Type B pancreatic cell (in vitro differentiated cells): Measurements from ENCODE around the gene TOGARAM2. TPM values are rescaled to one million over a fixed set of nuclear protein-coding genes. Genes with fewer than 3 reads are reported as not detected.

Experiments
- DNase-seq: peaks from one replicate; pipeline ENCODE4 v3.0.0; 2021; ENCODE audit warnings: mixed read lengths; ENCODE audit not compliant: unreplicated experiment; ENCODE audit errors: extremely low spot score
- H3K27ac Mint-ChIP-seq: 2 replicates; pipeline ENCODE4 v1.8.0; 2021; ENCODE audit warnings: mild to moderate bottlenecking, mixed read lengths
- H3K27me3 Mint-ChIP-seq: 2 replicates; pipeline ENCODE4 v1.8.0; 2021; ENCODE audit warnings: mixed read lengths
- H3K36me3 Mint-ChIP-seq: 2 replicates; pipeline ENCODE4 v1.8.0; 2021; ENCODE audit warnings: mixed read lengths
- H3K4me1 Mint-ChIP-seq: one replicate; pipeline ENCODE4 v1.8.0; 2021; ENCODE audit warnings: mixed read lengths; ENCODE audit not compliant: unreplicated experiment
- H3K4me3 Mint-ChIP-seq: 2 replicates; pipeline ENCODE4 v1.8.0; 2021; ENCODE audit warnings: mild to moderate bottlenecking, mixed read lengths
- H3K9me3 Mint-ChIP-seq: 2 replicates; pipeline ENCODE4 v1.8.0; 2021; ENCODE audit warnings: mixed read lengths
- CTCF ChIP-seq: fragments of 200-600 bp; sonication (generic); conservative IDR thresholded peaks from 2 replicates; pipeline ENCODE4 v1.5.0; 2021; ENCODE audit warnings: antibody characterized with exemption, mild to moderate bottlenecking
- total RNA-seq: library from RNA; stranded (reverse); gene quantifications from 2 replicates; pipeline ENCODE4 v1.2.1, GENCODE V29; 2021; ENCODE audit warnings: low replicate concordance

The TOGARAM2 gene
- total RNA-seq, 1 donor from 2014 or later = 1.6 TPM

DNA sequence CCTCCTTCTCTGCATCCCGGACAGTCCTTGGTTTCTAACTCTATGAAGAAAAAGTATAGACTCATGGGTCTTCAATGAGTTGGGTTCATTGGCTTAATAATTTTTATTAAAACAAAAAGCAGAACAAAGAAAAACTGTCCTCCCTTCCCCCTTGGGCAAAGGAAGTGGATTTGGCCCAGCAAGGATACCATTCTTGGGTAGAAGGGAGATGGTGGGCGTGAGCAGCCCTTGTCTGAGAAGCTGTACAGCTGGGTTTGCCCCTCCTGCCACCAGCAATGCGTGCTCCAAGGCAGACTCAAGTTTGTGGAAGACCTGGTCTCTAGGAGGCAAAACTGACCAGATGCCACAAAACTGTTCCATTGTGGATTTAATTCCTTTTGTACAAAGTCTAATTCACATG lies 80.5 kb downstream of the TOGARAM2 start:
- Mint-ChIP-seq H3K9me3 (no peaks in the 10 kb centered on the region), H3K36me3 (no peaks in the 10 kb centered on the region), H3K27ac (no peak overlapping the region), H3K27me3 (peaks cover 4% of the 10 kb centered on the region), H3K4me3 (no peak overlapping the region), H3K4me1 (peaks cover 46% of the 10 kb centered on the region)
- no peak for TF ChIP-seq CTCF
- no peak for DNase-seq

GRCh38 chr2:29062371-29062770 lies 81.3 kb downstream of the TOGARAM2 start:
- H3K4me3 Mint-ChIP-seq = no peak overlapping the region
- no peak for DNase-seq
- no peaks in the 10 kb centered on the region for H3K36me3 Mint-ChIP-seq
- no peak overlapping the region for H3K27ac Mint-ChIP-seq
- peaks cover 4% of the 10 kb centered on the region for H3K27me3 Mint-ChIP-seq
- H3K9me3 Mint-ChIP-seq = no peaks in the 10 kb centered on the region
- peaks cover 44% of the 10 kb centered on the region for H3K4me1 Mint-ChIP-seq
- TF ChIP-seq CTCF = no peak

- Mint-ChIP-seq H3K4me1 (peaks cover 42% of the 10 kb centered on the region), H3K9me3 (no peaks in the 10 kb centered on the region), H3K36me3 (no peaks in the 10 kb centered on the region), H3K27me3 (peaks cover 4% of the 10 kb centered on the region), H3K4me3 (no peak overlapping the region), H3K27ac (no peak overlapping the region)
- no peak for DNase-seq
- no peak for TF ChIP-seq CTCF
These were observed 82.0 kb downstream of the TOGARAM2 start for GRCh38 chr2:29063056-29063455.

- DNase-seq = peak; percentile 48
- Mint-ChIP-seq H3K4me3 (peak overlapping the region; percentile 28), H3K27me3 (peaks cover 4% of the 10 kb centered on the region), H3K4me1 (peaks cover 44% of the 10 kb centered on the region), H3K9me3 (no peaks in the 10 kb centered on the region), H3K36me3 (no peaks in the 10 kb centered on the region), H3K27ac (no peak overlapping the region)
- TF ChIP-seq CTCF = no peak
These were observed 82.7 kb downstream of the TOGARAM2 start for GRCh38 chr2:29063646-29064345.

- H3K36me3 Mint-ChIP-seq = no peaks in the 10 kb centered on the region
- DNase-seq = peak; percentile 16
- H3K27me3 Mint-ChIP-seq = peaks cover 4% of the 10 kb centered on the region
- no peak overlapping the region for H3K27ac Mint-ChIP-seq
- H3K4me1 Mint-ChIP-seq = peaks cover 42% of the 10 kb centered on the region
- no peak for TF ChIP-seq CTCF
- H3K9me3 Mint-ChIP-seq = no peaks in the 10 kb centered on the region
- no peak overlapping the region for H3K4me3 Mint-ChIP-seq
These were observed 83.2 kb downstream of the TOGARAM2 start for GRCh38 chr2:29064346-29064715.

DNA sequence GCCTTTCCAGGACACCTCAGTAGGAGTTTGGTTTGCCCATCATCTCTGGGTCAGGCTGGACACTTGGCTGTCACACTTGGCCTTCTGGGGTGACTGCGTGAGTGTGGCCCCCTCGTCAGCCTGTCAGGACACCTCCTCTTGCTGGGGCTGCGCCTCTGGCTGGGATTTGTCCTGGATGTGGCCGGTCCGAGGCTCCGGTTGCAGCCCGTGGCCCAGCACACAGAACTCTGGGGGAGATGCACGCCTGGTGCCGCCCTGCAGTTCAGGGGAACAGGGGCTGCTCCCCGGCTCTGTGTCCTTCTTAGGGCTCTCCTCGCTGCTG lies 83.6 kb downstream of the TOGARAM2 start:
- H3K36me3 Mint-ChIP-seq = no peaks in the 10 kb centered on the region
- DNase-seq = no peak
- peaks cover 1% of the 10 kb centered on the region for H3K27me3 Mint-ChIP-seq
- no peak overlapping the region for H3K27ac Mint-ChIP-seq
- peaks cover 38% of the 10 kb centered on the region for H3K4me1 Mint-ChIP-seq
- no peaks in the 10 kb centered on the region for H3K9me3 Mint-ChIP-seq
- no peak overlapping the region for H3K4me3 Mint-ChIP-seq
- TF ChIP-seq CTCF = no peak
